Measurements from ENCODE around the gene PP2D1.
"Not testable (repeated sequence)": the region's sequence is repeated elsewhere in the genome, so short reads cannot be mapped to it uniquely, and the experiment has no call there.

The PP2D1 gene, protein sequence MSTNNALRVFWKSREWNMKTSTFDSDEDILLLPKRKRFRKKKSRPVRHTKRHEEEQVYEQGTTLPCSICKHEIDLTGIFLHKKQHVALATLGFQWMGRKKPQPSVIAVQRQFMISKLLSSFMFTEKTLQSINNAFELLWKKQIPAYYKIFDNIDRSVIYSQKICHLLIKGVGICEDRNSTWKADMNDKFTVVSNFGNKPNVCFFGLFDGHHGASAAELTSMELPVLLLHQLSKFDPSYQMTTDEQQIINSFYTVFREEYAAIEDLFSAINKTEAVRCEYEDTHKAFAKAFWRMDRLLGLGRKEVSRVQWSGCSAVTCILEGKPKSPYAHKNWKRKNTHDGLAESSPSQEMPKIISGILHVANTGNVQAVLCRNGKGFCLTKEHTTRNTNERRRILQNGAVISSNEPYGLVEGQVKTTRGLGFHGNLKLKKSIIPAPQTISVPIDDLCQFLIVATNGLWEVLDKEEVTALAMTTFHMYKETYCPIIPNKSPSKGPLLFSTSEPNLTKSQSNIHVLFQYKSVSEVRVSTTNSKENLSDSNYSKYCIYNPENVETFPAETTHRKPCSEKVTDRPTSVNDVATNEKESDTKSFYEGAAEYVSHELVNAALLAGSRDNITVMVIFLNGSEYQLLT

DNA sequence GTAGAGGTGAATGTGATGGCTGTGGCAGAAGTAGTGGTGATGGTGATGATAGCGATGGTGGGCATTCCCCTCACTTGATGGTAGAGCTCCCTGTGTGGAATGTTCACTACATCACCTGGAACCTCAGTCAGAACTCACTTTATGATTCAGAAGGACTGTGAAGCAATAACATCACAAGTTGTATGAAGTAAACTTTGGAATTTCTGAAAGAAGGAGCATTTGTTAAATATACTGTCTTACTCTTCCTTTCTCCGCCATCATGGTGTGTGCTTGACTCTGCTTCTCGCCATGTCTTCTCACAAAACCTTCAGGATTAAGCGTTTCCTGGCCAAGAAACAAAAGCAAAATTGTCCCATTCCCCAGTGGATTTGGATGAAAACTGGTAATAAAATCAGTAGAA, at the start of gene PP2D1:
PP2D1 (minus strand) TSS at position 101 of the 400 bp plus-strand sequence. CDS start 192 bp downstream, outside the sequence.
- DNase-seq: no peak

DNA sequence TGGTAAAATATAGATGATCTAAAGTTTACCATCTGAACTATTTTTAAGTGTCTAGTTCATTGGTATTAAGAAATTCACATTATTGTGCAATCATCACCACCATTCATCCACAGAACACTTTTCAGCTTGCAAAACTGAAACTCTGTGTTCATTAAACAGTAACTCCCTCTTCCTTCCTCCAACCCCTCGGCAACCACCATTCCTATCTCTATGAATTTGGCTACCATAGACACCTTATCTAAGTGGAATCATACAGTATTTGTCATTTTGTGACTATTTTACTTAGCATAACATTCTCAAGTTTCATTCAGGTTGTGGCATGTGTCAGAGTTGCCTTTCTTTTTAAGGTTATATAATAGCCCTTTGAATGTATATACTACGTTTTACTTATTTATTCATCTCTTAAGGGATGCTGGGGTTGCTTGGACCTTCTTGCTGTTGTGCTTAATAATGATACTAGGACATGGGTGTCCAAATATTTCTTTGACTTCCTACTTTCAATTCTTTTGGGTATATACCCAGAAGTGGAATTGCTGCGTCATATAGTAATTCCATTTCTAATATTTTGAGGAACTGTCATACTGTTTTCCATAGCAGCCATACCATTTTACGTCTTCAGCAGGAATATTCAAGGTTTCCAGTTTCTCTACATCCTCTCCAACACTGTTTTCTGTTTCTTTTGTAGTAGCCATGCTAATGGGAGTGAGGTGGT, 49.1 kb upstream of the PP2D1 start:
- no peak for DNase-seq

DNA sequence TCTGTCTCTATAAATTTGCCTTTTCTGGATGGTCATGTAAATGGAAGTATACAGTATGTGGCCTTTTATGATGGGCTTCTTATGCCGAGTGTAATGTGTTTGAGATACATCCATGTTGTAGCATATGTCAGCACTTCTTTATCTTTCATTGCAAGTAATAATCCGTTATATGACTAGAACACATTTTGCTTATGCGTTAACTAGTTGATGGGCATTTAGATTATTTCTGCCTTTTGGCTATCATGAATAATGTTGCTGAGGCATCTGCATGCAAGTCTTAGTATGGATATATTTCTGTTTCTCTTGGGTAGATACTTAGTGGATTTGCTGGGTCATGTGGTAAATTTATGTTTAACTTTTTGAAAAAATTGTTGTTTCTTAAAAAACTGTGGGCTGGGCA, 47.9 kb upstream of the PP2D1 start:
- no peak for DNase-seq

DNA sequence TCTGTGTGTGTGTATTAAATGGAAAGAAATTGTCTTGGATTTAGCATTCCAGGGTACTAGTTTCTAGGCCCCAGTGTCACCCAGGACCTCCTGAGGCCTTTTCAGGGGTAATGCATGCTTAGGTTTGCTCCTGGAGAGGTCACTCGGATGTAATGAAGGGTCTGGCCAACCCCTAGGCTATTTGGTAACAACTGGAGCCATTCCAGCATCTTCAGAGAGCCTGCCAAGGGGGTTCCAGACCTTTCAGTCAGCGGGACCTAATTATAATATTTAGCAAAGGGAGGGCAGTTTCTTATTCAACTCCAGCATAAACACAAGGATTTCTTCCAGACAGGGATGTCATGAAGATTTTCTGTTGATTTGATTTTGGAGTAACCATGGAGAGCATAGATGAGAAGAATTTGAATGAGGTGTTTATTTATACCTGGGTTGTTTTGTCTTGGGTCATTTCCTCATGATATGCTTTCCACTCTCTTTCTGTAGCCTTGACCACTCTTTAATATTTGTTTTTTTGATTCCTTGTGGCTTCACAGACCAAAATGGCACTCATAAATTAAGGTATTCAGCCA, 45.6 kb upstream of the PP2D1 start:
- no peak for DNase-seq

DNA sequence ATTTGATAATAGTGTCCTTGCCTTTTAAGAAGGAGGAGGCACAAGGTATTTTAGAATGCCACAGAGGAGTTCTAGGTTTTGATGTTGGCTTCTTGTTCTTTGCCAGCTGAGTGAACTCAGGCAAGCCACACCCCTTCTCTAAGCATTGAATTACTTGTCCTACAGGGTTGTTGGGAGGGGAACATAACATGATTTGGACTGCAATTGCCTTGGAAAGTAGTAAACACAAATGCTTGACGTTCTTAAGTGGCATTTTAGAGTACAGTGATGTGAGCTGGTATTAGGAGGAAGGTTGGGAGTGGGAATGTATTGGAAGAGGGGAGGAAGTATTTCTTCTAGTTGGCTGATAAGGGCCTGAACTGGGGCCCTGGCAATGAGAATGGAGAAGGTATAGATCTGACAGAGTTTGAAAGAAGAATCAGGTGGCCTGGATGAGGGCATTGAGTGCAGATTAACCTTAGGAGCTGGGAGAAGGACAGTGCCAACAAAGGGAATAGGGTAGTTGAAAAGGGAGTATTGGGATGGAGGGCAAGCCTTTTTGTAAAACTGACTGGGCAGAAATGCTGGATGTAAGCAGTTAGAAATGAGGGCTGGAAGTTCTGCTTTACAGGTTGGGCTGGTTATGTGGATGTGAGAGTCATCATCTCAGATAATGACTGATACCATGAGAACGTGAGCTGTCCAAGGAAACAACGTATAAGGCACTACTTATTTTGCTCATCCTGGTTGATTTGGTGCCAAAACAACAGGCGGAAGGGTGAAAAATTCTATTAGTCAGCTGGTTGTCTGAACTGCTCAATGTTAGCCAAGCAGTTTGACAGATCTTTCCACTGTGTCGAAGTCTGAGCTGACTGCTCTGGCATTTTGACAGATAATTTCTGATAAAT, 44.9 kb upstream of the PP2D1 start:
- DNase-seq: no peak

DNA sequence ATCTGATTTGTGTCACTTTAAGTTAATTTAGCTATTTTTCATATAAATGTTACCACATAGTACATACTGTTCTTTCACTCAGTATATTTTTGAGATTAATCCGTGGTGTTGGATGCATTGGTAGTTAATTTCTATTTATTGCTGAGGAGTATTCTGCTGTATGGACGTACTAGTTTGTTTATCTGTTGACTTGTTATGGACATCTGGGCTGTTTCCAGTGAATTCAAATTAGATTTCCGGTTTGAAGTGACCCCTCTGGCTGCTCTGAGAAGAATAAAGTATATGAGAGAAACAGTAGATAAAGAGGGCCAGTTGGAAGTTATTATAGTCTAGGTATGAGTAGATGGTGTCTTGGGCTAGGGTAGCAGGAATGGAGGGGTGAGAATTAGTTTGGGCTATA, 43.8 kb upstream of the PP2D1 start:
- no peak for DNase-seq

DNA sequence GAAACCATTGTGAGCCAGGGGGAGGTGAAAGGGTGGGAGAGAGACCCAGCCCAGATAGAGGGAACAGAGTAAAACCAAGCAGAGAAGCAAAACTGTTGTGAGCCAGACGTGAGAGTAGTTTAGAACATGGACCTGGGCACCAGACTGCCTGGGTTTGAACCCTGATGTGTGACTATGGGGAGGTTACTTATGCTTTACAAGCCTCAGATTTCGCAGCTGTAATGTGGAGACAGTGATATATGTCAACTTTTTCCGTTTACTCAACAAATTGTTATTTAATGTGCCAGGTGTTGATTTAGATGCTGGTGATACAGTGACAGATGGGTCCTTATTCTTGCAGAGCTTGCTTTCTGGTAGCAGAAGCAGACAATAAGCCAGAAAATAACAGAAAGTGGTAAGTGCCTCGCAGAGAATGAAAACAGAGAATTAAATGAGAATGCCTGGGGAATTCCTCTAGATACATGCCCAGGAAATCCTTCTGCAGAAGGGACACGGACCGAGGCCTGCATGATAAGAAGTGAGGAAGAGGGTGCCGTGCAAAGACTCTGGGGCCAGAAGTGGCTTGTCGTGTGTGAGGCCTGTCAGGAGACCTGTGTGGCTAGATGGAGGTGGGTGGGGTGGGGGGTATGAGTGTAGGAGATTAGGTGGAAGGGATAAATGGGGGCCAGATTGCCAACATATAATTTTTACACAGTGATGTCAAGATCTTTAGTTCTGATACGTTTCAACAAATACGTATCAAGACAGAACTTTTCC, 43.1 kb upstream of the PP2D1 start:
- peak; percentile 54 for DNase-seq

DNA sequence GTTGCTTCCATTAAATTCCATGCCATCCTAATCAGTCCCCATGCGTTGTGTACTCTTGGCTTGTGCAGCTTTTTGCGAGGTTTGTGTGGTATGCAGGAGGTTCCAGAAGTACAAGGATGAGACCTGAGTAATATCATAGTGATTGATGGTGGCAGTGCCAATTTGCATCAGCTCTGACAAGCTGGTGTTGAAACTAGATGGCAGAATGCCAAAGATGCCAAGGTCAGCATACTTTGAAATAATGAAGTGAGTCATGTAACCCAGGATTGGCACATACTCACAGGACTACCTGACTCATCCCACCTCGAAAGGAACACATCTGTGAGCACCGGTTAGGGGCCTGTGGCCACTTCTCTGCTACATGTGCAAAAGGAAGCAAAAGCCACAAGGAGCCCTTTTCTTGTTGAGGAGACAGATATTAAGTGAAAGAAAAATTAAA, 42.5 kb upstream of the PP2D1 start:
- no peak for DNase-seq

DNA sequence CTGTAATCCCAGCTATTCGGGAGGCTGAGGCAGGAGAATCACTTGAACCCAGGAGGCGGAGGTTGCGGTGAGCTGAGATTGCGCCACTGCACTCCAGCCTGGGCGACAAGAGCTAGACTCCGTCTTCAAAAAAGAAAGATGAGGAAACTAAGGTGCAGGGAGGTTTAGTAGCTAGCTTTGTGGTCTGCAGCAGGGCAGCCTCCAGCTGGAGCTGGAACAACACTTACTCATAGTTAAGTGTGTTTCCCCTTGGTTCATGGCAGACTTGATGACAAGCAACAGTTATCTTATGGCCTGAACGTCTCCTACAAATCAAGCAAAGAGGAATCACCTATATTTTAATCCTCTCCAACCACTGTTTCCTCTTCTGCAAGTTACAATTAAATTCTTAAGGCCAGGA, 40.8 kb upstream of the PP2D1 start:
- no peak for DNase-seq

DNA sequence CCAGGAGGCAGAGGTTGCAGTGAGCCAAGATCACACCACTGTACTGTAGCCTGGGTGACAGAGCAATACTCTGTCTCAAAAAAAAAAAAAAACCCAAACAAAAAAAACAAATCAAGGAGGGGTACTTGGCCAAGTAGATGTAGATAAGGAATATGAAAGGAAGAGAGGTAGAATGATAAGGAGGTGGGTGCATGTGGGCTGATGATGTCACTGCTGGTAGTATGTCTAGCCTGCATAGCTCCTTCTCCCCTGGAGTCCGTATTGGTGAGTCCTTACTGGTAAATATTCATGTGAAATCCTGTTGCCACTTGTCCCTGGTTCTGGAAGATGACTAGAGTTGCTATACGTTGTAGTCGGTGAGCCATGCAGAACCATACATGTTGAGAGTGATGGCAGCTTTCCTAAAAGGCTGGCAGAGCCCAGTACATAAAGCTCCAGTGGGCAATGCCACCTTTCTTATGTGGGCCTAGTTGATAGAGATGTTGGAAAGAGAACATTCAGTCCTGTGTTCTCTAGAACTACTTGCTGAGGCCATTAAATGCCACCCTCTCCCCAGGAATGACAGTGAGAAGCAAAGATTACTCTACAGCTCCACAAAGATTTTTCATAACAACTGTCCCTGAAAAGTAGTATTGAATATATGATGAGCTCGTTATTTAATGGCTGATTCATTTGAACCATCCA, 39.2 kb upstream of the PP2D1 start:
- DNase-seq: no peak

DNA sequence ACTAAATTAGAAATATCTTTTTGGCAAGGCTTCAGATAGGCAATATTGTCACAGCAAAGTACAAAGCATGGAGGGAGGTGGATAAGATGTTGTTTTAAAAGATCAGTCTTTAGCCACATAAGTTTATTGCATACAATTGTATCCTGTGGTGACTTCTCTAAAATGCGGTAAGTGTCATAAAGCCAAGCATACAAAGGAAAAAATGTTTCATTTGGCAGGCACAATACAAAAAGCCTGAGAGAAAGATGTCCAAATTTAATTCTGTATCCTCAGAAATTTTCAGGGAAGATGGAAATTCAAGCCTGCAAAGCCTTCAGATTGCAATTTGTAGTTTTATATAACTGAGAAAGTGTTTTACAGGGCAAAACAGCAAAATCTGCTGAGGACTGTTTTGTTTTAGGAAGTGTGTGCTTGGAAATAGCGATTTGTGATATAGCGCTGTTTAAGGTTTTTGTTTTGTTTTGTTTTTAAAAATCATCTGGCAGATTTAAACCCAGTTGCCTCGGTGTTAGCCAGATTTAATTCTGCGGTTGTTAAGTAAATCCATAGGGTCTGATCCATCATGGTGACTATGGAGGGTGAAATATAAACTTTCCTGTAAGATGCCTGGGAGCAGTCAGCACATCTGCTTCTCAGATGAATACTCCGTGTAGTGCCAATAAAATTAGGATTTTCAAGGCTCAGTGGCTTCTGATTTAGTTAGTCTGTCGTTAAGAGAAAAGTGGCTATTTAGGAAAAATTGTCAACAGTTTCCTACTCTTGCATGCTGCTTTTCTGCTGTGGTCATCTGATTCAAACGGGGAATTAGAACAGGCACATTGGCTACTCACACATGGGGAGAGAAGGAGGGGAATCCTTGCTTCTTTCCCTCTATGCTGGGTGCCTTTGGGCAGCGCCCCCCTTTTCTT, 36.2 kb upstream of the PP2D1 start:
- DNase-seq: no peak

DNA sequence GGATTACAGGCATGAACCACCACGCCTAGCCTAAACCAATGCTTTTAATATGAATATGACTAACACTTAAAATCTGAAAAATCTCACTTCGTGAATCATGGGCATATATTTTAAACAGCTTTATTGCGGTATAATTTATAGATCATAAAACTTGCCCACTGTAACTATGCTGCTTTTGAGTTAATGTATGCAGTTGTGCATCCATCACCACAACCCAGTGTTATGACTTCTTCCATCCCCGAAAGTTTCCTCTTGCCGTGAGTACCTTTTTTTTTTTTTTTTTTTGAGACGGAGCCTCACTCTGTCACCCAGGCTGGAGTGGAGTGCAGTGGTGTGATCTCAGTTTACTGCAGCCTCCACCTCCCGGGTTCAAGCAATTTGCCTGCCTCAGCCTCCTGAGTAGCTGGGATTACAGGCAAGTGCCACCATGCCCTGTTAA, 35.3 kb upstream of the PP2D1 start:
- no peak for DNase-seq

DNA sequence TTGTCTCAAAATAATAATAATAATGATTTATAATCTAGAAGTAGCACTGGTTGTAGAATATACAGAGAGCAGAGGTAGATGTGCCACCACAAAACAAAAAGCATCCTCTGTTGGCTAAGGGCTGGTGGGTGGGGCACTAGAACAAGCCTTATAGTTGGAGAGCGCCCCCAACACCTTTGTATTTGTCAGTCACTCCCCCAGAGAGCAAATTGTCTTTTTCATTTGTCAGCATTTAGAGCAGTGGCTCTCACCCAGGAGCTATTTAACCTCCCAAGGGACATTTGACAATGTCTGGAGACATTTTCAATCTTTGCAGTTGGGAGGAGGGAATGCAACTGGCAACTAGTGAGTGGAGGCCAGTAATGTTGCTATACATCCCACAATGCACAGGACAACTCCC, 34.5 kb upstream of the PP2D1 start:
- no peak for DNase-seq

DNA sequence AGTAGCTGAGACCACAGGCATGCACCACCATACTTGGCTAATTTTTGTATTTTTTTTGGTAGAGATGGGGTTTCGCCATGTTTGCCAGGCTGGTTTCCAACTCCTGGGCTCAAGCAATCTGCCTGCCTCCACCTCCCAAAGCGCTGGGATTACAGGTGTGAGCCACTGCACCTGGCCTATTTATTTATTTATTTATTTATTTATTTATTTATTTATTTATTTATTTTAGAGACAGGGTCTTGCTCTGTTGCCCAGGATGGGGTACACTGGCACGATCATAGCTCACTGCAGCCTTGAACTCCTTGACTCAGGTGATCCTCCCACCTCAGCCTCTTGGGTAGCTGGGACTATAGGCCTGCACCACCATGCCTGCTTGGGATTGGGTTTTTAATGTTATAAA, 33.1 kb upstream of the PP2D1 start:
- not testable (repeated sequence) for DNase-seq

DNA sequence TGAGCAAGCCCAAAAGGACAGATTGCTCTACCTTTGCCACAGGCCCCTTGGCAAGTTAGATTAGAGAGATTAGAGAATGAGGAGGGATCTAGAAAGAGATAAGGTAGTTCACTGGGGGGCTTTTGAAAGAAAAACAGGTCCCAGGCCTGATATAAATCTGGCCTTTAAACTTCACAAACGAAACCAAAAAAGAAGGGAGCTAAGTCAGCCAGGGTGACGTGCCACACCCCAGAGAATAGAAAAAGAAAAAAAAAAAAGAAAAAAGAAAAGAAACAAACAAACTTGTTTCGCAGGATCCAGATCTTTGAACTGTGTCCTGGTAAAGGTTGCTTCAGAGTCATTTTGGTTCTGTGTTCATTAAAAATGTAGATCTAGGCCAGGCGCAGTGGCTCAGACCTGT, 31.8 kb upstream of the PP2D1 start:
- DNase-seq: no peak

DNA sequence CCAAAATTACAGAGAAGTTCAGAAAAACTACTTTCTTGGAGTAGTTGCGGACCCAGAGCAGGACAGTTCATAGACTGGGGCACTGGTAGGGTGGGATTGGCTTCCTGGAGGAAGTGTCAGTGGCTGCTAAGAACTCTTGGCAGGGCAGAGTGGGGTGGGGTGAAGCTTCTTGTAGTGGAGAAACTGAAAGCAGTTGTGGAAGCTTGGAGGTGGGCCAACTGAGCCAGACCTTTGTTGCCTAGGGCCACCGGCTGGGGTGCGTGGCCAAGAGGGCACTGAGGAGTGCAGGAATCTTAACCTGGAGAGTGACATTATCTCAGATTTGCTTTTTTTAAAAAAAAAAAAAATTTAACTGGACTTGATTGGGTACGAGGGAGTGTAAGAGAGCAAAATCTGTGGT, 31.3 kb upstream of the PP2D1 start:
- DNase-seq: no peak

DNA sequence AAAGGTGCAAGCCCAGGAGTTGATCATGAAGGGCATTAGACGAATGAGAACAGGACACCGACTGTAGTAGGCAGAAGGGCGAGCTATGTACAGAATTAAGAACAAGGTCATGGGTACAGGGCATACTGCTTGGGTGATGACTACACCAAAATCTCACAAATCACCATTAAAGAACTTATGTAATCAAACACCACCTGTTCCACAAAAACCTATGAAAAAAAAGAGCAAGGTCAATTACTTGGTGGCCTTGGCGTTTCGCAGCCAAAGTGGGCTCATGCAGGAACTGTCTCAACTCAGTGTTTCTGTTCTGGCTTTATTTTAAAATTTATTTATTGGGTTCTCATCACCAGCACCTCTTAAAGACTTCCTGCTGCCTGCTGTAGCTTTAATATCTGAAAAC, 30.3 kb upstream of the PP2D1 start:
- DNase-seq: no peak

DNA sequence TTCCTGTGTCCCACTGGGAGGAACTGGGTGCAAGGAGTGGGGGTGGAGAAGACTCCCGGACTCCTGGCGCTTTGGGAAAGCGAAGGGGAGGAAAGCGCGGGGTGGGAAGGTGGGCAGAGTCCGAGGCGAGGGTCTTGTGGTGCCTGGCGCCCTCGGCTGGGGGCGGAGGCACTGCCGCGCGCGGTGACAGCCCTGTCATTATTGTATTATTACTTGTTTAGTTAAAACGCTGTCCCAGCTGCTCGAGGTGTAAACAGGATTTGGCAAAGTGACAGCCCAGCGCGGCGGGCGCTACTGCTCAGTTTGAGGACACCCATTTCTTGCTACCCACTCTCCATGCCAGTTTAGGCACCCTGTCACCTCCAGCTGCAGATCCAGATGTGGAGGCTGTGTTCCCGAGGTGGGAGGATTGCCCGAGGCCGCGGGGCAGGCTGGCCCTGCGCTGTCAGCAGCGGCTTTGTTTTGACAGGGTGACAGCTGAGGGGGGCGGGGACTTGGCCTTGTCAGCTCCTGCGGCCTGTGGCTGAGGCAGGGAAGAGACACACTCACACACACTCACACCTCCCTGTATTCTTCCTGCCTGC, 29.2 kb upstream of the PP2D1 start:
- DNase-seq: no peak

DNA sequence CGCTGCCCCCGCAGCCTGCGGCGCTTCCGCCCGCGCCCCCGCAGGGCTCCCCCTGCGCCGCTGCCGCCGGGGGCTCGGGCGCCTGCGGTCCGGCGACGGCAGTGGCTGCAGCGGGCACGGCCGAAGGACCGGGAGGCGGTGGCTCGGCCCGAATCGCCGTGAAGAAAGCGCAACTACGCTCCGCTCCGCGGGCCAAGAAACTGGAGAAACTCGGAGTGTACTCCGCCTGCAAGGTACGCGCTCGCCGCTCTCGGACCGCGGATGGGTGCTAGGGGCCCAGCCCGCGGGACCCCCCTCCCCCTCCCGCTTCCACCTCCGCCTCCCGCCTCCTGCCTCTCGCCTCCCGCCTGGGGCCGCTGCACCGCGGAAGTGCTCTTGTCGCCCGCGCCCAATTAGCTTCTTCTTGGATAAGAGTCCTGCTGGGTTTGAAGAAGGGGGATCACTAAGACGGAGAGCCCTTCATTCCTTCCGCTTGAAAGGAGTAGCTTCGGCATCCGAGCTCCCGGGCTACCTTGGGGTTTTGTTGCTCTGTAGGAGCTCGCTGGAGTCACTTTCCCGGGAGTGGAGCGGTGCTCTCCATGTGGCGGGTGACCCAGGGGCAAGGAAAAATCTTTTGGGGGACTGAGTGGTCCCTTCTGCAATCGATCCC, 28.6 kb upstream of the PP2D1 start:
- peak; percentile 57 for DNase-seq

Measured in NCI-H524 treated with DMSO at 0.1 percent for 48 hours (cell line).